ENCODE data around the gene PODXL2.

The PODXL2 gene

DNA sequence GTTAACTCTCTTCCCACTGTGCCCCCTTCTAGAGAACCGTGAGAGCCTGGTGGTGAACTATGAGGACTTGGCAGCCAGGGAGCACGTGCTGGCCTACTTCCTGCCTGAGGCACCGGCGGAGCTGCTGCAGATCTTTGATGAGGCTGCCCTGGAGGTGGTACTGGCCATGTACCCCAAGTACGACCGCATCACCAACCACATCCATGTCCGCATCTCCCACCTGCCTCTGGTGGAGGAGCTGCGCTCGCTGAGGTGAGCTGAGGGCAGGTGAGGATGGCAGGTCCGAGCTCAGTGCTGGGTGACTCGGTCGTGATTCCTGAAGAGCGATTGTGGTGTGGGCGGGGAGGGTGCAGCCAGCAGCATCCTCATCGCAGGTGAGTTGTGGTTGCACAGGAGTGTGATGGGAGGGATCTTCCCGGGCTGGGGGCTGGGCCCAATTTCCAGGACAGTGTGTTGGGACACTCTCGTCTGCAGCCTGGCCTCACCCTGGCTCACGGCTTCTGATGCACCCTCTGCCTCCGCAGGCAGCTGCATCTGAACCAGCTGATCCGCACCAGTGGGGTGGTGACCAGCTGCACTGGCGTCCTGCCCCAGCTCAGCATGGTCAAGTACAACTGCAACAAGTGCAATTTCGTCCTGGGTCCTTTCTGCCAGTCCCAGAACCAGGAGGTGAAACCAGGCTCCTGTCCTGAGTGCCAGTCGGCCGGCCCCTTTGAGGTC lies 22.7 kb upstream of the PODXL2 start:
- FAIRE-seq = no peak

DNA sequence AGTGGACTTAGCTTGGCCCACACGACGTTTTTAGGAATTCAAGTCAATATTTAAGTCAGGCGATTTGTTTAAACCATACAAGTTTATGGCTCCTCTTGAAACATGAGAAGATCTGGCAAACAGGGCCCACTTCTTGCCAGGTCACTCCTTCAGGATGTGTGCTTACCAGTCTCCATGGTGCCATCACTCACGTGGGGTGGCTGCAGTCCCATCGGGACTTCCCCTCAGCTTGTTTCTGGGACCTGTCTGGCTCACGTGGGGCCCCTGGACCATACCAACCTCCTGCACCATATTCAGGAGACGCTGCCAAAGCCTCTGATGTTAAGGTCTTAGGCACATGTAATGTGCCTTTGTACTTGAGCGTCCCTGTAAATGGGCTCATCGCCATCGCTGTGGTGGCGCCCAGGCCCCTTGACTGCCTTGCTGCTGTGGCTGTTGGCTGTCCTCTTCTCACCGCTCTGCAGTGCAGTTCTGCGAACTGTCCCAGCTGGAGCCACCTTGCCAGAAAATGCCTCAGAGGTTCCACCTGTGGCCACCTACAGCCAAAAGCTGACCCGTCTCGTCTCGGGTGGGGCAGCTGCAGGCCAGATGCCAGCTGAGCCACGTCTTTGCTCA lies 21.9 kb upstream of the PODXL2 start:
- FAIRE-seq = no peak

DNA sequence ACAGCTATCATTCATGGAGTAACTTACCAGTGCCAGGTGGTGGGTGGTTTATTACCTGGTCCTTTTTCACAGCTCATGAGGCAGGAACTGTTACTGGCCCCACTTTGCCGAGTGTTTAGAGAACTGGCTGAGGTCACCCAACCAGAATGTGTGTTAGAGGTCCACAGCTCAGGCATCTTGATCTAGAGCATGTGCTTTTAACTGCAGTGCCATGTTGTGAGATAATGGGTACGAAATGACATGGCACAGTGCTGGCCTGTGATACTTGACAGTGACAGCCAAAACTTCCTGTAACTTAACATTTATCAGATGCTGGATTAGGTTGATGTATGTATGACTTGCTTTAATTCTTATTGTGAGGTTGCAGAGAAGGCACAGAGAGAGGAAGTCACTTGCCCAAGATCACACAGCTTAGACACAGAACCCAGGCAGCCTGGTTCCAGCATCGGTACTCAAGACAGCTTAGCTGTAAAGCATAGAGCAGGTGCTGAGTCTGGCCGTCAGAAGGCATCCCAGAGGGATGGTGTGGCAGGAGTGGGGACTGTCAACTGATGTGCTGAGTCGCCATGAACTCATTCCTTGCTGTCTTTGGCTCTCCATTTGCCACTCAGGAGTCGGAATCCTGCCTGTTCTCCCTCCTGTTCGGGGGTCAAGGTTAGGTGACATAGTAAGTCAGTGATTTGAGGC lies 21.2 kb upstream of the PODXL2 start:
- FAIRE-seq = no peak

DNA sequence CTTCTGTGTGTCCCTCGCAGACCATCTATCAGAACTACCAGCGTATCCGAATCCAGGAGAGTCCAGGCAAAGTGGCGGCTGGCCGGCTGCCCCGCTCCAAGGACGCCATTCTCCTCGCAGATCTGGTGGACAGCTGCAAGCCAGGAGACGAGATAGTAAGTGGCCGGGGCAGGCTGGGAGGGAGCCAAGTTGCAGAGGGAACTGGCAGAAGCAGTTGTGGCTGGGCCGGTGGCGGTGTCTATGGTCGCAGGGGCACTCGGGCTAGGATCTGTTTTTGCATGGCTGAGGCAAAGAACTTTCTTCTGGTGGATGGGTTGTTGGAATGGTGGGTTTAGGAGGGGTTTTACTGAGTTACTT lies 20.6 kb upstream of the PODXL2 start:
- FAIRE-seq = no peak

DNA sequence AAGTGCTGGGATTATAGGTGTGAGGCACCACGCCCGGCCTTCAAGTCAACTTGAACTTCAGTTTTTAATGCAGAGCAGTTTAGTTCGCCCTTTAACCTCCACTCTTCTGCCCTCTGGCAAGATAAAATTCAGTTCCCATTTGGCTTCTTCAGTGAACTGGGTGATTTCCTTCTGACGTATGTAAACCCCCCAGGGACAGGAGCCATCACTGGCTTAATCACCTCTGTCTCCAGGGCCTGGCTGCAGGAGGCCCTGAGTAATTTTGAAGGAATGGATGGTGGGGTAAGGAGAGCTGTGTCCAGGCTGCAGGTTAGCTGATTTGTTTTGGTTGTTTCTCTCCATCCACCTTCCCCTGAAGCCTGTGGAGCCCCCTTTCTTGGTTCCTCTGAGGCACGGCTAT lies 18.9 kb upstream of the PODXL2 start:
- no peak for FAIRE-seq

DNA sequence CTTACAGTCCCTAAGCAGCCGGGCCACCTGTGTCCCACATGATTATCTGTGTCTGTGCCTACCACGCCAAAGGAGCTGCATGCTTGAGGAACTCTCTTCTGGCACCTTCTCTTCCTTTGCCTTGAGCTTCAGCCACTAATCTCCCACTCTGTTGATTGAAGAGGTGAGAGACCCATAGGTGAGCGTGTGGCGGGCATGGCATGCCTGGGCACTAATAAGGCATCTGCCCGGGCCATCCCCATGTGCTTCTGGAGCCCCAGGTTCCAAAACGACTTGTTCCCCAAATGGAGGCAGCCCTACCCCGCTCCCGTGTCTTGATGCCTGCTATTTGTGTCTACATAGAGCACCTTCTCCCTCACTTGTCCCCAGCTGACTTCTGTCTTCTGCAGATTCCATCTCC lies 17.7 kb upstream of the PODXL2 start:
- FAIRE-seq = no peak

DNA sequence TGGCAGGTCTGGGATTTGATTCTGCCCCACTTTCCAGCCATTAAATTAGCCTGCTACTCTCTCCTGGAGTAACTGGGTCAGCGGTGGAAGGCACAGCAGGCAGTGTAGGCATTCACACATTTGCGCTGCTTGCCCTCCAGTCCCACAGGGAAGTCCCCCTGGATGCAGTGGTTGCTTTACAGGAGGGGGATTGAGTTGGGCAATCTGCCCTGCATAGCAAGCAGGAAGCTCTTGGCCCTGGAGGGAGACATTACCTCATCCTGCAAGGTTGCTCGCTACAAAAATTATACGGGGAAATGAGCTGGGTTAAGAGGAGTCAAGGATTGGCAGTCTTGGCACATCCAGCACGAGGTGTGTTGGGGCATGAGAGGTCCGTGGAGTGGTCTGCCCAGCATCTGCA lies 16.0 kb upstream of the PODXL2 start:
- no peak for FAIRE-seq

DNA sequence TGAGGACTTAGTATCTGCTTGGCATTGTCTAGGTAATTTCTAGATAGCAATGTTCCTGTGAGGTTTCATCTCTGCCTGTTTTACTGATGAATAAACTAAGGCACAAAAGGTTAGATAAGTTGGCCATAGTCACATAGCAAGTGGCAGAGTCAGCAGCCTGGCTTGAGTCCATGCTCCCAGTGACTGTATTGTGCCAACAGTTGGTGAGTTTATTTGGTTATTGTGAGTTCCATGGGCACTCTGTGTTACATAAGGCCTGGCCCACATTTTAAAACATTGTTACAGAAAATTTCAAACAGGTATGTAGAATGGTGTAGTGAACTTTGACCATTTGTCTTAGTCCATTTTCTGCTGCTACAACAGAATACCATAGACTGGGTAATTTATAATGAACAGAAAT lies 15.6 kb upstream of the PODXL2 start:
- FAIRE-seq = no peak

DNA sequence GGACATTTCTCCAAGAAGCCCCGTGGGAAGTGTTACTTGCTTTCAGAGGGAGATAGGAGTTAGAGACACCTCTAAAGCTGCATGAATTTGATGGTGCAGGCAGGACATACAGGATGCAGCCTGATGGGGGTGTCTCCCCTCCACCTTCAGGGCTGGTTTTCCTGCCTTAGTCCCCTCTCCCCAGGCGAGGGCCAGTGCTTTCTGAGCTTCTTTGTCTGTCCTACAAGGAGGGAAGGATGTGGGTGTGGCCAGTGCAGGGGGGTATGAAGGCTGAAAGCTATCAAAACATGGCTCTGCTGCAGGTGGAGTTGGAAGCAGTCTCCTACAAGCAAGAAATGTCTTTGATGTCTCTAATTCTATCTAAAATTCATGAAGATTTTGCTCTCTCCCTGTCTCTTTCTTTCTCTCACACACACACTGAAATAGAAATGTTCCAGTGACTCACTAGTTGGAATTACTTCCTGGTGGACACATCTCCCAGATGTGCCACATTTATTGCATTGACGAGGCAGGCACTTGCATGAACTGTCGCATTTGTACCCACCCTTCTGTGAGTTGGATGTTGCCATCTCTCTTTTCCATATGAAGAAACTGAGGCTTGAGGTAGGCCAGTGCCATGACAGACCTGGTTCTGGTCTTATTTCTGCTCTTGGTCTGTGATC lies 13.9 kb upstream of the PODXL2 start:
- FAIRE-seq = no peak

DNA sequence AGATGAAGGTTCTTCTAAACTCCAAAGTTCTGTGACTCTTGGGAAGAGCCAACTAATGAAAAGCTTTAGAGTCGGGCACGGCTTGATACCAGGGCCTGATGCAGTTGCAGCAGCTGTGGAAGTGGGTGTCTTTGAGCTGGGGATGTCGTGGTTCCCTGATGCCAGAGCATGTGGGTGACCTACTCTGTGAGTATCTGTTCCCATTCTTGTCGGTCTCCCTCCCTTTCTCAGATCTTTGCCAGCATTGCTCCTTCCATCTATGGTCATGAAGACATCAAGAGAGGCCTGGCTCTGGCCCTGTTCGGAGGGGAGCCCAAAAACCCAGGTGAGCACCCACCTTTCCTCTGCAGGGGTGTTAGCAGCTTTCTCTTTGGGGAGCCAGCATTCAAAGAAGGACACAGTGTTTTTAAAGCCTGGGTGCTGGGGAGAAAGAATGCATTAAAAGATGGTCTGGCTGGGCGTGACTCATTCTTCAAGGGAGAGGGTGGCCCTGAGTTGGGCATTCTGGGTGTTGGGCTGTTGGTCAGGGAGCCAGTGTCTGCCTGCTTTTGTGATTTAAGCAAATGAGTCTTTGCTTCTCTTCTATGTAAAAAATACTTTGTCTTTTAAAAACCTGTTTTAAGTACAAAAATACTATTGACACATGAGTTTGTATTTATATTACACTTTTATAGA lies 13.2 kb upstream of the PODXL2 start:
- no peak for FAIRE-seq

DNA sequence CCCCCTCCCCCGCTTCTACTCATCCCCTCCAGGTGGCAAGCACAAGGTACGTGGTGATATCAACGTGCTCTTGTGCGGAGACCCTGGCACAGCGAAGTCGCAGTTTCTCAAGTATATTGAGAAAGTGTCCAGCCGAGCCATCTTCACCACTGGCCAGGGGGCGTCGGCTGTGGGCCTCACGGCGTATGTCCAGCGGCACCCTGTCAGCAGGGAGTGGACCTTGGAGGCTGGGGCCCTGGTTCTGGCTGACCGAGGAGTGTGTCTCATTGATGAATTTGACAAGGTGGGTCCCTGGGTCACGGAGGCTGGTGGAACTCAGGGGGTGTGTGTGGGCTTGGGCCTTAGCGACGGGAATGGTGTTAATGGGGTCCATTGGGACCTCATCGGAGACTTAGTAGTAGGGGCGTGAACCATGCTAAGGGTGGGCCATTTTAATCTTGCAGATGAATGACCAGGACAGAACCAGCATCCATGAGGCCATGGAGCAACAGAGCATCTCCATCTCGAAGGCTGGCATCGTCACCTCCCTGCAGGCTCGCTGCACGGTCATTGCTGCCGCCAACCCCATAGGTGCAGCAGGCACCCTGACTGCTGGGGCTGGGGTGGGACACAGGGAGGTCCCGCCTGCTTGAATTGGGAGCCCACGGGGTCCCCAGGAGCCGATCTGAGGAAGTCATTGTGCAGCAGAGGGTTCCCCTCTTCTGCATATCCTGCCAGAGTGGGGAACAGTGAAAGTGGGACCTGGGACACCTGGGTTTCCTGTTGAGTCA lies 12.0 kb upstream of the PODXL2 start:
- no peak for FAIRE-seq

DNA sequence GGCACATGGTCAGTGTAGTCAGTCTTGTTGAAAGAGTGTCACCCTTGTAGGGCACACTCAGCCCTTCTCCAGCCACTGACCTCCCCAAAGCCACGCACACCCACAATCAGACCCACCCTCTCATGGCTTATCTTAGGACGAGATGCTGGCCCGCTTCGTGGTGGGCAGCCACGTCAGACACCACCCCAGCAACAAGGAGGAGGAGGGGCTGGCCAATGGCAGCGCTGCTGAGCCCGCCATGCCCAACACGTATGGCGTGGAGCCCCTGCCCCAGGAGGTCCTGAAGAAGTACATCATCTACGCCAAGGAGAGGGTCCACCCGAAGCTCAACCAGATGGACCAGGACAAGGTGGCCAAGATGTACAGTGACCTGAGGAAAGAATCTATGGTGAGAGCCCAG lies 10.1 kb upstream of the PODXL2 start:
- no peak for FAIRE-seq

DNA sequence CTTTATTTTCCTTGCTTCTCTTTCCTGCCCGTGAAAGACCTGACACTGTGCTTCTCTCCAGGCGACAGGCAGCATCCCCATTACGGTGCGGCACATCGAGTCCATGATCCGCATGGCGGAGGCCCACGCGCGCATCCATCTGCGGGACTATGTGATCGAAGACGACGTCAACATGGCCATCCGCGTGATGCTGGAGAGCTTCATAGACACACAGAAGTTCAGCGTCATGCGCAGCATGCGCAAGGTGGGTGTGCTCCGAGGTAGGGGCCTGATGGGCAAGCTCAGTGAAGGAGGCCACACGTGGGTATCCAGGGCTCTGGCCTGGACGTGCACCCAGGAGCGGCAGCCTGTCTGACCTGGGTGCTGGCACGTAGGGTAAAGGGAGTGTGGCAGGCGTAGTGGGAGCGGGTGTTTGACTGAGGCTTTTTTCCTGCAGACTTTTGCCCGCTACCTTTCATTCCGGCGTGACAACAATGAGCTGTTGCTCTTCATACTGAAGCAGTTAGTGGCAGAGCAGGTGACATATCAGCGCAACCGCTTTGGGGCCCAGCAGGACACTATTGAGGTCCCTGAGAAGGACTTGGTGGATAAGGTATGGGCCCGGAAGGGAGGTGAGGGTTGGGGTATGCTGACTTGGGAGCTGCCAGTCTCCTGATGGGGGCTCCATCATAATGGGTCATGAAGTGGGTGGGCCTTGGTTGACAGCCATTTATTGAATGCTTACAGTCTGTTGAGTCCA lies 8.2 kb upstream of the PODXL2 start:
- FAIRE-seq = no peak

DNA sequence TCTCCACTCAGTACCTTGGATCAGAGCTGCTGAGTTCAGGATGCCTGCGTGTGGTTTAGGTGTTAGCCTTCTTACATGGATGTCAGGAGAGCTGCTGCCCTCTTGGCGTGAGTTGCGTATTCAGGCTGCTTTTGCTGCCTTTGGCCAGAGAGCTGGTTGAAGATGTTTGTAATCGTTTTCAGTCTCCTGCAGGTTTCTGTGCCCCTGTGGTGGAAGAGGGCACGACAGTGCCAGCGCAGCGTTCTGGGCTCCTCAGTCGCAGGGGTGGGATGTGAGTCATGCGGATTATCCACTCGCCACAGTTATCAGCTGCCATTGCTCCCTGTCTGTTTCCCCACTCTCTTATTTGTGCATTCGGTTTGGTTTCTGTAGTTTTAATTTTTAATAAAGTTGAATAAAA lies 7.0 kb upstream of the PODXL2 start:
- FAIRE-seq = no peak

DNA sequence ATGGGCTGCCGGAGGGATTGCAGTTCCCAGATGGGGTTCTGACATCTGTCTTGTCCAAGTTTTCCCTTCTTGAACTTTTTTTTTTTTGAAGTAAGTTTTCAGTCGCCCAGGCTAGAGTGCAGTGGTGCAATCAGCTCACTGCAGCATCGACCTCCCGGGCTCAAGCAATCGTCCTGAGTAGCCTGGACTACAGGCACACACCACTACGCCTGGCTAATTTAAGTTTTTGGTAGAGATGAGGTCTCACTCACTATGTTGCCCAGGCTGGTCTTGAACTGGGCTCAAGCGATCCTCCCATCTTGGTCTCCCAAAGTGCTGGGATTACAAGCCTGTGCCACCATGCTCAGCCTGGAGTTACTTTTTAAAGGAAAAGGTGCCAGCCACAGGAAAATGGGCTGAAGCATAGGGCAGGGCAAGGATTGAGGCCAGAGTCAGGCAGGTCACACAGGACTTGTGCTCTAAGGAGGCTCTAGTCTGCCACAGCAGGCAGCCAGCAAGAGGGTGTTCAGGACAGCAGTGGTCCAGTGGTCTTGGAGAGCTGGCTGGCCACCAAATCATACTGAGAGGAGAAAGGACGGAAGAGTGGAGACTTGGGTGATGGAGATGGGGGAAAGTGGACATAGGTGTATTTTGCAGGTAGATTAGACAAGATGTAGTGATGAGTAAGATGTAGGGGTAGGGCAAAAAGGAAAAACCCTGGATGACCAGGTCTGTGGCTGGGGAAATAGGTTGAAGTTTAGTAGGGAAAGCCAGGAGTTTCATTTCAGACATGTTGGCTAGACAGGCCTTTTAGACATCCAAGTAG lies 6.0 kb upstream of the PODXL2 start:
- no peak for FAIRE-seq

DNA sequence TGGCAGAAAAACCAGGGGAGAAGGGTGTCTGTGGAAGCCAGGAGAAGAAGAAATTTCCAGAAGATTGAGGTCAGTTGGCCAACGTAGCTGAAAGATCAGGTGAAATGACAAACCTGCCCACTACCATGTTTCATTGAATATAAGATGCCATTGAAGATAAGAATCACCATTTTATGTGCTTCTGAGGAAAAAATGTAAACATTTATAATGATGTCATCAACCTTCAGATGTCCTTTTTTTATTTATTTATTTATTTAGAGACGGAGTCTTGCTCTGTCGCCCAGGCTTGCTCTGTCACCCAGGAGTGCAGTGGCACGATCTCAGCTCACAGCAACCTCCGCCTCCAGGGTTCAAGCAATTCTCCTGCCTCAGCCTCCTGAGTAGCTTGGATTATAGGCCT lies 4.9 kb upstream of the PODXL2 start:
- no peak for FAIRE-seq

DNA sequence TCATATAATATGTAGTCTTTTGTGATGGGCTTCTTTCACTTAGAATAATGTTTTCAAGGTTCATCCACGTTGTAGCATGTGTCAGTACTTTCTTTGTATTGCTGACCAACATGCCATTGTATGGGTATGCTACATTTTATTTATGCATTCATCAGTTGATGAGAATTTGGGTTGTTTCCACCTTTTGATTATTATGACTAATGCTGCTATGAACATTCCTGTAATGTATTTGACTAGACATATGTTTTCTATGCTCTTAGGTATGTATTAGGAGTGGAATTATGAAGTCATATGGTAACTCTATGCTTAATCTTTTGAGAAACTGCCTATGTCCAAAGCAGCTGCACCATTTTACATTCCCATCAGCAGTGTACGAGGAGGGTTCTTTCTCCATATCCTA lies 3.2 kb upstream of the PODXL2 start:
- FAIRE-seq = no peak

DNA sequence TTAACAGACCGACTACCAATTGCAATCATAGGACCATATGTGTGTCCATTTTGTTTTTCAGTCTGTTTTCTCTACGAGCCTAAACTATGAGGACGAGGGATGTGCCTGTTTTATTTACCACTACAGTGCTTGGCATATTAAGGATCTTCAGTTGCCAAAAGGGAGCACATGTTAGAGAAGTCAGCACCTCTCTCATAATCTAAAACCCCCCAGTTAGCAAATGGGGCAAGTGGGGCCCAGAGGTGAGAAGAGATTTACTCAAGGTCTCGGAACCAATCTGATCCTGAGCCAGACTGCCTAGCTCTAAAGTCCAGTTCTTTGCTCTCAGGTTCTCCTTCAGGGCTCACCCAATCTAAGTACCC lies 578 bp upstream of the PODXL2 start:
- no peak for FAIRE-seq

DNA sequence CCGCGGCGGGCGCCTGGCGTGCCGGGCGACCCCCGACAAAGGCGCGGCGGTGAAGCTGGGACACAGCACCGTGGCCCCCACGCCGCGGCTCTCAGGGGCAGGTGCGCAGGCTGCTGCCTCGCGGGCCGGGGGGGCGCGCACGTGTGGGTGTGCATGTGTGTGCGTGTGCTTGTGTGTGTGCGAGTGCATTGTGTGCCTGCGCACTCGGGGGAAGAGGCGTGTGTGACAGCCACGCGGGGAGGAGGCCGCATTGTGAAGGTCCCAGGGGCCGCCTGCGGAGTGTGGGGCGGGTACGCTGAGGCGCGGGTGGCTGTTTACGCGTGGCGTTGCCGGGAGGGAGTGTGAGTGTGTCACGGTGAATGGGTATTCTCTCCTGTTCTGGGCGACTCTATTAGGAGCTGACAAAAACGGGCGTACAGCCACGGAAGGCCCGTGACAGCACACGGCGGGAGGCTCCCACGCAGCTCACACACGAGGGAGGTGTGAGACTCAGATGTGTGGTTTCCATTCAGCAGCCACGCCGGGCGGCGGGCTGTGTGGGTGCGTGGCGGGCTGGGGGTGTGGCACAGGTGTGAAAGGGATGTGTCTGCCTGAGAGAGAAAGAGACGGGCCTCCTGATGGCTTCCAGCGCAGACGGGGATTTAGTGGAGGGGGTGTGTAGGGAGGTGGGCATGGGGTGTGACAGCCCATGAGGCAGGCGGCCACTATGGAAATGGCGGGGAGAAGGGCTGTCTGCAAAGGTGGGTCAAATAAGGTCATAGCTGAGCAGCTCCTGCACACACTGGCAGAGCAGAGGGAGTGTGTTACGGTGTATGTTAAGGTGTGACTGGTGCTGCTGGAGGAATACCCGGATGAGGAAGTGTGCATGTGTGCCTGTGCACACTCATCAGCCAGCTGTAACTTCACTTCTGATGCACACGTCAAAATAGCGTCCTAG lies 750 bp downstream of the PODXL2 start:
- FAIRE-seq = no peak
